Motor neuron (in vitro differentiated cells): ENCODE measurements around the gene CNKSR1. TPM values are rescaled to one million over a fixed set of nuclear protein-coding genes. Genes with fewer than 3 reads are reported as not detected.
A peak's percentile ranks its signal among the peaks of the same experiment; 100 is the strongest.

Source experiments
- ATAC-seq, 8 experiments: fragments of 200-7000 bp; cut with Tn5 transposase; replicated peaks in 6 of 8; 2 replicates each; pipeline ENCODE4 v1.8.0; 2021; ENCODE audit warnings: mild to moderate bottlenecking in 8 of 8, moderate library complexity in 8 of 8
- H3K27ac ChIP-seq, 2 donors: fragments of 250-450 bp; sonication (Bioruptor Pico); 2 replicates each; pipeline ENCODE4 v1.9.0; 2021; ENCODE audit warnings: antibody characterized with exemption in 2 of 2, mild to moderate bottlenecking in 2 of 2, moderate library complexity in 1 of 2
- H3K4me1 ChIP-seq, 2 donors: fragments of 250-450 bp; sonication (Bioruptor Pico); replicated peaks in 1 of 2; 2 replicates each; pipeline ENCODE4 v1.6.1; 2021; ENCODE audit warnings: antibody characterized with exemption in 2 of 2, mild to moderate bottlenecking in 2 of 2, moderate library complexity in 1 of 2
- H3K4me3 ChIP-seq, 5 donors: fragments of 250-450 bp; sonication (Bioruptor Pico); 2 replicates each; pipeline ENCODE4 v1.9.0; 2021; ENCODE audit warnings: antibody characterized with exemption in 5 of 5, mild to moderate bottlenecking in 5 of 5, moderate library complexity in 4 of 5
- WGBS, 10 experiments: fragments of 450-650 bp; shearing (Covaris generic); methylation state at CpG; one replicate each; pipeline ENCODE4 v1.0.0; 2022; 5-methylcytosine and 5-hydroxymethylcytosine counted together
- in situ Hi-C, 9 experiments: fragments of 400-800 bp; cut with MboI; loops; one replicate each; pipeline ENCODE4 v1.15.0; 2021; ENCODE audit warnings: low sequenced_read_pairs in 9 of 9, low pct_unique_long_range_greater_than_20kb in 2 of 9; ENCODE audit not compliant: unreplicated experiment in 9 of 9
- total RNA-seq, 8 experiments: library from RNA; unstranded; fragments of 300-600 nt; gene quantifications; 2 replicates each; pipeline versions ENCODE4 v1.2.3 to v1.2.4, GENCODE V29; 2022

CNKSR1 gene
- total RNA-seq, 8 experiments from 2014 or later = 0.24 to 5.2 (median 2.1) TPM

DNA sequence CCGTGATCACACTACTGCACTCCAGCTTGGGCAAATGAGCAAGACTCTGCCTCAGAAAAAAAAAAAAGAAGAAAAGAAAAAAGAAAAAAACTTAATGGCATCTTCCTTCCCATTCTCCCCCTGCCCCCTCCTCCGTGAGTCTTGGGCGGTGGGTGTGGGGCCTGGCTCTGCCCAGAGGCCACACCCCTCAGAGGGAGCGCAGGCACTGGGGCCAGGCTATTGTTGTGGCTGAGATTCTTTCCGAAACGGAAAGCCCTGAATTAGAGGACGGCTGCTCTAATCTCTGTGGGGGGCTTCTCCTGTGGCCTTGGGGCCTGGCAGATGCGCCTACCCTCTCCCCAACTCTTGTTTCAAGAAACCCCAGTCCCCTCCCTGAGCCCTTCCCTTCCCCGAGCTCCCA, 22.5 kb upstream of the CNKSR1 start:
- peak; percentile 11 to 68 (median 58) for ATAC-seq
- in situ Hi-C loops = loop anchor here in 2 of 9 experiments (10.0 kb wide), 1 partner anchor 50 kb away; no protein-coding TSS in a partner anchor

DNA sequence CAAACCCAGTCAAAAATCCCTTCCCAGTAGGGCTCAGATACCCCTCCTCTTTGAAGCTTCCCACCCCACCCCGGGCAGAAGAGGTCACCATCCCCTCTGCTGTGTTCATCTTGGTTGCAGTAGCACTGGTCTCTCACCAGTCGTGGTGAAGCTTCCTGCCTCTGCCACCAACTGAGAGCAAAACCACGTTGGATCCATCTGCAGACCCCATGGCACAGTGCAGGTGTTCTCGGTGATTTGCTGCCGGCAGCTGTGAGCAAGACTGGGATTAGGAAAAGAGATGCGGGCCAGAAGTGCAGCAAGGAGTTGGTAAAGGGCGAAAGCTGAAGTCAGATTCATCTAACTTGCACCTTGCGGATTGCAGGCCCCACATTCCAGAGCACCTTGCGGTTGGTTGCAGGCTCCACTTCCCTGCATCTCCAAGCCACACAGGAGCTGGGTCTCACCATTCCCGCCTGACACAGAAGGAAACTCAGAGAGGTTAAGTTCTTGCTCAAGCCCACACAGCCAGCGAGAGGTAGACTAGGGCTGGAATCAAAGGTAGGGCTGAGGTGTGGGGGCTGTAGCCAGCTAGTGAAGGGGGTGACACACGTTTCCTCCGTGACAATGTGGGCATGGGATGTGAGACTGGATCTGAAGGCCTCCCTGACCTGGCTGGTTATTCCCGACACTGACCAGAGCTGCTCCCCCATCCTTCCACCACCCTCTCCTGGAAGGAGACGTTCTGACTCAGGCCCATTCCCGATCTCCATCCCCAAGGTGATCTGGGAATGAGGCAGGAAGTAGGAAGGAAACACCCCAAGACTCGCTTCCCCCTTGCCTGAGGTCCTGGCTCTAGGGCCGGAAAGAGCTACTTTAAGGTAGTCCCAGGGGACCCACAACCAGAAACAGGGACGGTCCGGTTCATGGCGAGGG, 21.7 kb upstream of the CNKSR1 start:
- peaks cover 40 to 52% of the 10 kb centered on the region in 2 donors for H3K4me1 ChIP-seq
- in situ Hi-C loops = loop anchor here in 2 of 9 experiments (10.0 kb wide), 1 partner anchor 51 kb away; no protein-coding TSS in a partner anchor
- 0 to 85% (median 59%) methylated on average over 1 to 13 of the region's 21 CpGs; no CpG with 5 or more reads in 2 of the 10 experiments for WGBS, 10 experiments
- ATAC-seq = peak in 4 of 8 experiments; percentile 12 to 34 (median 20)
- no peak overlapping the region for H3K4me3 ChIP-seq
- H3K27ac ChIP-seq = no peak overlapping the region

More for the DNA sequence above, 22.5 kb upstream of the CNKSR1 start:
- H3K4me1 ChIP-seq = peaks cover 35 to 46% of the 10 kb centered on the region in 2 donors
- 0 to 57% (median 32%) methylated on average over 1 to 6 of the region's 9 CpGs; no CpG with 5 or more reads in 4 of the 10 experiments for WGBS, 10 experiments
- no peak overlapping the region for H3K4me3 ChIP-seq
- H3K27ac ChIP-seq = peak overlapping the region in 1 of 2 donors; percentile 39

DNA sequence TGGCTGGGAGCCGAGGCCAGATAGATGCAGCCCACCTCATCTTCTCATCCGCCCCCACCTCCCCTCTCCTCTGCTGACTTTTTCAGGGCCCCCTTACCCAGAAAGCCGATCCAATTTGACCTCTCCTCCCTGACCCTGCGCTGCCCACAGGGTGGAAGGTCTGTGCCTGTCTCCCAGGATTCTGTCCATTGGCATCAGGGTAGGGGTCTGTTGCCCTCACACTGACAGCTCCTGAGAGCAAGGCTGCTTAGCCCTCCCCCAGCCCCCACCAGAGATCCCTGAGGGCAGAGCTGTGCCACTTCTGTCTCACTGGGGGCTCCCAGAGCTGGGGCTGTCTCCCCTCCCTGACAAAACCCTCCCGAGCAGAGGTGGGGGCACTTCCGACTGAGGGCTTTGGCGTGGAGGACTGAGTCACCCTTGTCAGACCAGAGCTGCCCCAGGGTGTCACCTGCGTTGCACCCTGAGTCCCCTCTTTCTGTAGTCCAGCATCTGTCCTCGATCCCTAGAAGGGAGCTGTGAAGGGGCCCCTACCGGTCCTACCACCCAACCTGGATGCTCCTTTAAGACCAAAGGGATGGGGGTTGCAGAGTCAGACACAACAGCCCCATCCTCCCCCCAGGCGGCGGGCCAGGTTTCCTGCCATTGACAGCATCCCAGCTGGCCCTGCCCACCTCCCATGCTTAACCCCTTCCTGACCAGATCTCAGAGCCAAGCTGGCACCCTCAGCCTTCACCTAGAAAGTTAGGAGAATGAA, 20.8 kb upstream of the CNKSR1 start:
- peak in 3 of 8 experiments; percentile 4 to 50 (median 14) for ATAC-seq
- H3K4me3 ChIP-seq = no peak overlapping the region
- peaks cover 47 to 60% of the 10 kb centered on the region in 2 donors for H3K4me1 ChIP-seq
- 0 to 60% (median 52%) methylated on average over 2 to 3 of the region's 12 CpGs; no CpG with 5 or more reads in 7 of the 10 experiments for WGBS, 10 experiments
- in situ Hi-C loops = loop anchor here in 2 of 9 experiments (10.0 kb wide), 1 partner anchor 52 kb away; no protein-coding TSS in a partner anchor
- H3K27ac ChIP-seq = no peak overlapping the region

DNA sequence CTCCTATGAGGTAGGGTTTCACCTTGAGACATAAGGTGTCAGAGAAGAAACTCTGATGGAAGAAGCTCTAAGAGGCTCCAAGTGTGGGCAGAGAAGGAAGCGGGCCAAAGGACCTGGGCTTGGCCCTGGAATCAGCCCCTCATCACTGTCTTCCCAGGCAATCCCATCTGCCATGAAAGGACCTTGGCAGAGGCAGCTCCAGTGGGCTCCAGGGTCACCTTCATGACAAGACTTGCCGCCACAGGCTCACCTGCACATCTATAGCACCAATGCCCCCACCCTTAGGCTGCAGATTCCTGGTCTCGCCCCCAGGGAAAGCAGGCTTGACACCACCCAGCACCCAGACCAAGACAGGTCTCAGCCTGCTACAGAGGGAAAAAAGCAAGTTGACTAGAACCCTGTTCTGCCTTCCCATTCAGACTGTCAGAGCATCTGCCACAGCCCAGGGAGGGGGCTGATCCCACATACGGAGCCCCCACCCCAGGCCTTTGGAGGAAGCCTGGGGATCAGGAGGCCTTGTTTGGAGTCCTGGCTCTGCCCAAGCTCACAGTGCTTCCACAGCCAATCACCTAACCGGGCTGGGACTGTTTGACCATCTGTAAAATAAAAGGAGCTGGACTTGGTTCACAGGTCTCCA, 18.9 kb upstream of the CNKSR1 start:
- 58 to 100% (median 70%) methylated on average over 1 to 5 of the region's 5 CpGs; no CpG with 5 or more reads in 5 of the 10 experiments for WGBS, 10 experiments
- H3K27ac ChIP-seq = no peak overlapping the region
- peaks cover 47 to 63% of the 10 kb centered on the region in 2 donors for H3K4me1 ChIP-seq
- in situ Hi-C loops = loop anchor here in 2 of 9 experiments (10.0 kb wide), 1 partner anchor 54 kb away; no protein-coding TSS in a partner anchor
- no peak for ATAC-seq
- no peak overlapping the region for H3K4me3 ChIP-seq

DNA sequence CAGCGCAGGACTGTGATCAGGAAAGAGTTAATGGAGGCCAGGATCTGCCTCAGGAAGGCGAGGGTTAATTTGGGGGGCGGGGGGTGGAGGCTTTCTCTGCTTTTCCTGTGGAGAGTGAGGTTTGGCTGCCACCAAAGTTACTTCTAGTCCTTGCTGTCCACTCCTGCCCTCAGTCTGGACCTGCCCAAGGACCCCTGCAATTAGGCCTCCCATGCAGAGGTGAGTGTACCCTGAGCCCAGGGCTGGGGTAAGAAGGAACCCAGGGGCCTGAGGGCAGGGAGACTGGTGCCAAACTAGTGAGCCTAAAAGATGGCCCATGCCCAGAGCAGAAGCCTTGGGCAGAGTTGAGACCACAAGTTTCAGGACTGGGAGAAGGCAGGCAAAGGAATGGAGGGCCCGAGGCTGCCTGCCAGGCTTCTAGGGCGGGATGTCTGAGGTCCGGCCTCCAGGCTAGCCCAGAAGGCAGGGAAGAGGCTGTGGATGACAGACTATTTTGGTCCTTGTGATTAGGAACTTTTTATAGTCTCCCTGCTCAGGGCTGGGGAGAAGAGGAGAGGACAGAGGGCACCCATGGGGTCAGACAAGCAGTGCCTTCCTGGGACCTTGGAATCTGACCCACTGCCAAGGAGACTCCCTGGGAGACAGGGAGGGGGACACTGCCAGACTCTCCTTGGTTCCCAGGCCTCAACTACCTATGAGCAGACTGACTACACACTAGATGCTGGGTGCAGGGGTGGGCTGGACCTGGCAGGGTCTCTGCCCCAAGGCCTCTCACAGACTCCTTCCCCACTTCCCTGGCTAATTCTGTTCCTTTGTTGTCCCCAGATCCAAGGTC, 18.2 kb upstream of the CNKSR1 start, which contains the start of gene FAM110D:
Gene FAM110D (plus strand): TSS at position 172 of the 835 bp plus-strand sequence. CDS start 2,213 bp downstream, outside the sequence.
- ATAC-seq = peak in 2 of 8 experiments; percentile 3 to 10
- 0 to 67% (median 27%) methylated on average over 1 to 5 of the region's 6 CpGs; no CpG with 5 or more reads in 4 of the 10 experiments for WGBS, 10 experiments
- in situ Hi-C loops = loop anchor here in 2 of 9 experiments (10.0 kb wide), 1 partner anchor 54 kb away; no protein-coding TSS in a partner anchor

DNA sequence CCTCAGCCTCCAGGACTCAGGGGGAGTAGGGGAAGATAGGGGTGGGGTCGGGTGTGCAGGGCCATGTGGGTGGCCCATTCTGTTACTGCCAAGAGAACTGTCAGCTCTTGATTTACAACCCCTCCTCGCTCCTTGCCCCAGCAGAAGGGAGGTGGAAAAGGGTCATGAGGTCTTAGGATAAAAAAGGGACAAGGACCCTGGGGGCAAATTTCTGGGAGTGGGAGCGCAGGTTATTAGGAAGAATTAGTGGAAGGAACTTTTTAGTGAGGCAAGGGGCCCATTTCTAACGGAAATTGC, 17.6 kb upstream of the CNKSR1 start:
- in situ Hi-C loops = loop anchor here in 2 of 9 experiments (10.0 kb wide), 1 partner anchor 55 kb away; no protein-coding TSS in a partner anchor
- no peak overlapping the region for H3K4me3 ChIP-seq
- 0 to 100% (median 31%) methylated on average over 1 to 4 of the region's 4 CpGs; no CpG with 5 or more reads in 4 of the 10 experiments for WGBS, 10 experiments
- ATAC-seq = no peak
- H3K27ac ChIP-seq = no peak overlapping the region
- peaks cover 49 to 68% of the 10 kb centered on the region in 2 donors for H3K4me1 ChIP-seq

More for the DNA sequence above, 18.2 kb upstream of the CNKSR1 start, which contains the start of gene FAM110D:
- Histone ChIP-seq H3K4me1 (peaks cover 47 to 69% of the 10 kb centered on the region in 2 donors), H3K4me3 (no peak within 1 kb of the TSS), H3K27ac (no peak within 1 kb of the TSS)

DNA sequence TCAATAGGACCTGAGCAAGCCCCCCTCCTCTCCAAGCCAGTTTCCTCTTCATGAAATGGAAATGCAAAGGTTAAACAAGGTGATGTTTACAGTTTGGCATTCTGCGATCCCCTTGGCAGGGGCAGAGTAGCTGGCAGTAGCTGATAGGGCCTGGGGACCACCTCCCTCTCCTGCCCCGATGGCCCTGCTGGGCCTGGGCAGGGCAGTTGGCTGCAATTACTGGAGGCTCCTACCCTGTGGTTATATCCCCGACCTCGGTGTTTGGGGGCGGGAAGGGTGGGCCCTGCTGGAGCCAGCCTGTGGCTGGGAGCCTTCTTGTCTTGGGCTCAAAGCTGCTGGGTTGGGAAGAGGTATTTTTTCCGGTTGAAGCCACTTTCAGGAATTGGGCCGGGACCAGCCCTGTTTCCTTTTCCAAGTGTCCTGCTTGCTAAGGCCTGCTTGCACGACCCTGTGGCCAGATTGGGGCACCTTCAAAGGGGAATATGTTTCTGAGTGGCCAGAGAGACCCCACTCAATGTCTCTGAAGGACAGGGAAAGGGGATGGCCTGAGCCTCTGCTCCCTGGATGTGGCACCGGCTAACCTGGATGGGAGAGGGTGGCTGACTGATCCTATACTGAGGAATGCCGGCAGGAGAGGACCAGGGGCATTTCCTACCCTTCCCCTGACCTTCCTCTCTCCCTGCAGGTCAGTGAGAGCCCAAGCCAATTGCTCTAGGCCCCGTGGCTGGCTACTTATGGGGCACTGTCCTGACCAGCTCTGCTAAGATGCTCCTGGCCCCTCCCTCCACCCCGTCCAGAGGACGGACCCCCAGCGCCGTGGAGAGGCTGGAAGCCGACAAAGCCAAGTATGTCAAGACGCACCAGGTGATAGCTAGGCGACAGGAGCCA, 16.5 kb upstream of the CNKSR1 start:
- peaks cover 38 to 66% of the 10 kb centered on the region in 2 donors for H3K4me1 ChIP-seq
- in situ Hi-C loops = no loop called here
- no peak overlapping the region for H3K27ac ChIP-seq
- WGBS, 10 experiments = 25 to 100% (median 63%) methylated on average over 1 to 12 of the region's 18 CpGs; no CpG with 5 or more reads in 3 of the 10 experiments
- peak in 2 of 8 experiments; percentile 16 to 18 for ATAC-seq
- H3K4me3 ChIP-seq = peak overlapping the region; percentile 22 to 39 (median 26)

DNA sequence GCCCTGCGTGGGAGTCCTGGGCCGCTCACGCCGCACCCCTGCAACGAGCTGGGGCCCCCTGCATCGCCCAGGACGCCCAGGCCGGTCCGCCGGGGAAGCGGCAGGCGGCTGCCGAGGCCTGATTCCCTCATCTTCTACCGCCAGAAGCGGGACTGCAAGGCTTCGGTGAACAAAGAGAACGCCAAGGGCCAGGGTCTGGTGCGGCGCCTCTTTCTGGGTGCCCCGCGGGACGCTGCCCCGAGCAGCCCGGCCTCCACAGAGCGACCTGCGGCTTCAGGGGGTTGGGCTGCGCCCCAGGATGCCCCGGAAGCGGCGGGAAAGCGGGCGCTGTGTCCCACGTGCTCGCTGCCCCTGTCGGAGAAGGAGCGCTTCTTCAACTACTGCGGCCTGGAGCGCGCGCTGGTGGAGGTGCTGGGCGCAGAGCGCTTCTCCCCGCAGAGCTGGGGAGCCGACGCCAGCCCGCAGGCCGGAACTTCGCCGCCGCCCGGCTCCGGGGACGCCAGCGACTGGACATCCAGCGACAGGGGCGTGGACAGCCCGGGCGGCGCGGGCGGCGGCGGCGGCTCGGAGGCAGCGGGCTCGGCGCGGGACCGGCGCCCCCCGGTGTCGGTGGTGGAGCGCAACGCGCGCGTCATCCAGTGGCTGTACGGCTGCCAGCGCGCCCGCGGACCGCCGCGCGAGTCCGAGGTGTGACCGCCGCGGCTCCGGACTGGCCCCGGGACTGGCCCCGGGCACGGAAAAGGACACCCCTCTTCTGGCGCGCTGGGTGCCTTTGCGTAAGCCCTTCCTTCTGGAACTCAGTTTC, 15.7 kb upstream of the CNKSR1 start:
- WGBS, 10 experiments = 0 to 24% (median 5%) methylated on average over 2 to 19 of the region's 98 CpGs; no CpG with 5 or more reads in 4 of the 10 experiments
- ATAC-seq = peak; percentile 60 to 75 (median 68)
- H3K4me3 ChIP-seq = peak overlapping the region; percentile 22 to 39 (median 26)
- H3K4me1 ChIP-seq = peaks cover 30 to 57% of the 10 kb centered on the region in 2 donors
- peak overlapping the region in 1 of 2 donors; percentile 1 for H3K27ac ChIP-seq
- in situ Hi-C loops = no loop called here

DNA sequence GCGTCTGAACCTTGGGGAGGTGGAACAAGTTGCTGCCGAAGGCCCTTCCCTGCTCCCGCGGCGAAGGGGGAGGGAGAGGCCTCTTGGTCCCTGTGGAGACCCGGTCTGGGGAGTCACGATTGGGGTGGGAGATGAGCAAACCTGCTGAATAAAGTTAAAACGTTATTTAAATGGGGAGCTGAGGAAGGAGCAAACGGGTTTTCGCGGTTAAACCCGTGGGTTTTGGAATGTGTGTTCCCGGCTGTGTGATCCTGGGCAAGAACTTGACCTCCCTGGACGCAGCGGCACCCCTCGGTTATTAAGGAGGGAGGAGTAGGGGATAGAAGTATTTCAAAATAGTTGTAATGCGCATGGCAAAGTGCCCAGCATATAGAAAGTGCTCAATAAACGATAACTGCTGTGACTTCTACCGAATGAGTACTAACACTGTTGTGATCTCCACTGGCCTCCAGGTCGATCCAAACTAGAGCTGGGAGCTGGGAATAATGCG, 15.0 kb upstream of the CNKSR1 start:
- peaks cover 29 to 55% of the 10 kb centered on the region in 2 donors for H3K4me1 ChIP-seq
- WGBS, 10 experiments = 0 to 100% (median 55%) methylated on average over 1 to 21 of the region's 21 CpGs; no CpG with 5 or more reads in 2 of the 10 experiments
- no peak overlapping the region for H3K27ac ChIP-seq
- peak overlapping the region; percentile 22 to 39 (median 26) for H3K4me3 ChIP-seq
- no peak for ATAC-seq
- in situ Hi-C loops = no loop called here

DNA sequence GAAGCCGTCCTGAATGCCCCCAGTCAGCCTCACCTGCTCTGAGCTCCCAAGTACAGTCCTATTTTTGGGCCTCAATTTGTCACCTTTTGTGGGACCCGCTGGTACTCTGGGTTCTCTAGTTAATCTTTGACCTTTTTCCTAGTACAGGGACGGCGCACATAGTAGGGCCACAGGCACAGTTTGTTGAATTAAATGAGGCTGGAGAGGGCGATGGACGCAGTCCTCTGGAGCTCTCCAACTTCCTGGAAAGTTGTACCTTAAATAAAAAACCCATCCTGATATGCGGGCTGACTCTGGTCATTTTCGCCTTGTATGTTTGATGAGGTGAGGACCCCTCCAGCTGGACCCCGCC, 13.6 kb upstream of the CNKSR1 start:
- in situ Hi-C loops = no loop called here
- WGBS, 10 experiments = 48 to 94% (median 80%) methylated on average over 2 to 8 of the region's 9 CpGs; no CpG with 5 or more reads in 1 of the 10 experiments
- peaks cover 33 to 53% of the 10 kb centered on the region in 2 donors for H3K4me1 ChIP-seq
- ATAC-seq = no peak
- peak overlapping the region in 2 of 5 donors; percentile 22 to 28 for H3K4me3 ChIP-seq
- H3K27ac ChIP-seq = peak overlapping the region in 1 of 2 donors; percentile 31
